GM23338 (cell line): ENCODE data around the gene NFKB2.

Experiments
- EZH2 ChIP-seq: fragments of 200-600 bp; sonication (generic); IDR thresholded peaks from one replicate; pipeline ENCODE4 v1.8.0; 2017; ENCODE audit warnings: antibody characterized with exemption, mild to moderate bottlenecking, low read depth; ENCODE audit not compliant: unreplicated experiment
- JUNB ChIP-seq: IDR thresholded peaks from one replicate; pipeline ENCODE4 v1.6.1; 2016; ENCODE audit warnings: antibody characterized with exemption; ENCODE audit not compliant: unreplicated experiment
- TF ChIP-seq, protein P1 (sequence below), 2 experiments: fragments of 200-600 bp in 1 of 2; sonication (generic) in 1 of 2; conservative IDR thresholded peaks; 2 replicates each; pipeline versions ENCODE4 v1.5.1 to v1.6.1; 2016 to 2017; ENCODE audit warnings: antibody characterized with exemption in 2 of 2, low read depth in 2 of 2, mild to moderate bottlenecking in 2 of 2, moderate library complexity in 1 of 2
- TF ChIP-seq, protein P2 (sequence below): IDR thresholded peaks from one replicate; pipeline ENCODE4 v1.6.1; 2018; ENCODE audit warnings: antibody characterized with exemption; ENCODE audit not compliant: unreplicated experiment
- TF ChIP-seq, protein P3 (sequence below): IDR thresholded peaks from 2 replicates; pipeline ENCODE4 v1.6.1; 2016; ENCODE audit warnings: antibody characterized with exemption

DNA sequence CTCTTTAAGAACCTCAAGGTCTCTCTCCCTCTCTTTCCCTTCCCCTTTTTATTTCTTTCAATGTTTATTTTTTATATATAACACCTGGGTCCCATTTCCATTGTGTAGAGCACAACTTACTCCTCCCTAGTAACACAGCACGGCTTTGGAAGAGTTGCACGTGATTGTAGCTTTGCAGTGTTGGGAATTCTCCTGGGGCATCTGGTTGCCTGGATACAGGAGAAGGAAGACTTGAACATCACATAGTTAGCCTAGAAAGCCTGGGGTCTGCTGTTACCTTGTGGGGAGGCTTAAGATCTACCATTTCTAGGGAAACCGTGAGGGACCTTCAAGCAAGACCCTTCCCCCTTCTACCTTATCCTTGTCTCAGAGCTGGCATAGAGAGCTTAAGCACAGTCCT is 41.1 kb upstream of the NFKB2 start:
- TF ChIP-seq, protein P1, sequence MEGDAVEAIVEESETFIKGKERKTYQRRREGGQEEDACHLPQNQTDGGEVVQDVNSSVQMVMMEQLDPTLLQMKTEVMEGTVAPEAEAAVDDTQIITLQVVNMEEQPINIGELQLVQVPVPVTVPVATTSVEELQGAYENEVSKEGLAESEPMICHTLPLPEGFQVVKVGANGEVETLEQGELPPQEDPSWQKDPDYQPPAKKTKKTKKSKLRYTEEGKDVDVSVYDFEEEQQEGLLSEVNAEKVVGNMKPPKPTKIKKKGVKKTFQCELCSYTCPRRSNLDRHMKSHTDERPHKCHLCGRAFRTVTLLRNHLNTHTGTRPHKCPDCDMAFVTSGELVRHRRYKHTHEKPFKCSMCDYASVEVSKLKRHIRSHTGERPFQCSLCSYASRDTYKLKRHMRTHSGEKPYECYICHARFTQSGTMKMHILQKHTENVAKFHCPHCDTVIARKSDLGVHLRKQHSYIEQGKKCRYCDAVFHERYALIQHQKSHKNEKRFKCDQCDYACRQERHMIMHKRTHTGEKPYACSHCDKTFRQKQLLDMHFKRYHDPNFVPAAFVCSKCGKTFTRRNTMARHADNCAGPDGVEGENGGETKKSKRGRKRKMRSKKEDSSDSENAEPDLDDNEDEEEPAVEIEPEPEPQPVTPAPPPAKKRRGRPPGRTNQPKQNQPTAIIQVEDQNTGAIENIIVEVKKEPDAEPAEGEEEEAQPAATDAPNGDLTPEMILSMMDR (conservative IDR thresholded peaks at IDR 0.05; ENCODE audit: low read depth in 2 of 2) = no peak
- no peak for TF ChIP-seq JUNB
- no peak for TF ChIP-seq EZH2
- TF ChIP-seq, protein P2, sequence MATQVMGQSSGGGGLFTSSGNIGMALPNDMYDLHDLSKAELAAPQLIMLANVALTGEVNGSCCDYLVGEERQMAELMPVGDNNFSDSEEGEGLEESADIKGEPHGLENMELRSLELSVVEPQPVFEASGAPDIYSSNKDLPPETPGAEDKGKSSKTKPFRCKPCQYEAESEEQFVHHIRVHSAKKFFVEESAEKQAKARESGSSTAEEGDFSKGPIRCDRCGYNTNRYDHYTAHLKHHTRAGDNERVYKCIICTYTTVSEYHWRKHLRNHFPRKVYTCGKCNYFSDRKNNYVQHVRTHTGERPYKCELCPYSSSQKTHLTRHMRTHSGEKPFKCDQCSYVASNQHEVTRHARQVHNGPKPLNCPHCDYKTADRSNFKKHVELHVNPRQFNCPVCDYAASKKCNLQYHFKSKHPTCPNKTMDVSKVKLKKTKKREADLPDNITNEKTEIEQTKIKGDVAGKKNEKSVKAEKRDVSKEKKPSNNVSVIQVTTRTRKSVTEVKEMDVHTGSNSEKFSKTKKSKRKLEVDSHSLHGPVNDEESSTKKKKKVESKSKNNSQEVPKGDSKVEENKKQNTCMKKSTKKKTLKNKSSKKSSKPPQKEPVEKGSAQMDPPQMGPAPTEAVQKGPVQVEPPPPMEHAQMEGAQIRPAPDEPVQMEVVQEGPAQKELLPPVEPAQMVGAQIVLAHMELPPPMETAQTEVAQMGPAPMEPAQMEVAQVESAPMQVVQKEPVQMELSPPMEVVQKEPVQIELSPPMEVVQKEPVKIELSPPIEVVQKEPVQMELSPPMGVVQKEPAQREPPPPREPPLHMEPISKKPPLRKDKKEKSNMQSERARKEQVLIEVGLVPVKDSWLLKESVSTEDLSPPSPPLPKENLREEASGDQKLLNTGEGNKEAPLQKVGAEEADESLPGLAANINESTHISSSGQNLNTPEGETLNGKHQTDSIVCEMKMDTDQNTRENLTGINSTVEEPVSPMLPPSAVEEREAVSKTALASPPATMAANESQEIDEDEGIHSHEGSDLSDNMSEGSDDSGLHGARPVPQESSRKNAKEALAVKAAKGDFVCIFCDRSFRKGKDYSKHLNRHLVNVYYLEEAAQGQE = no peak
- TF ChIP-seq, protein P3, sequence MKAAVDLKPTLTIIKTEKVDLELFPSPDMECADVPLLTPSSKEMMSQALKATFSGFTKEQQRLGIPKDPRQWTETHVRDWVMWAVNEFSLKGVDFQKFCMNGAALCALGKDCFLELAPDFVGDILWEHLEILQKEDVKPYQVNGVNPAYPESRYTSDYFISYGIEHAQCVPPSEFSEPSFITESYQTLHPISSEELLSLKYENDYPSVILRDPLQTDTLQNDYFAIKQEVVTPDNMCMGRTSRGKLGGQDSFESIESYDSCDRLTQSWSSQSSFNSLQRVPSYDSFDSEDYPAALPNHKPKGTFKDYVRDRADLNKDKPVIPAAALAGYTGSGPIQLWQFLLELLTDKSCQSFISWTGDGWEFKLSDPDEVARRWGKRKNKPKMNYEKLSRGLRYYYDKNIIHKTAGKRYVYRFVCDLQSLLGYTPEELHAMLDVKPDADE = no peak
